ENCODE results near the gene COX7C.

COX7C gene

DNA sequence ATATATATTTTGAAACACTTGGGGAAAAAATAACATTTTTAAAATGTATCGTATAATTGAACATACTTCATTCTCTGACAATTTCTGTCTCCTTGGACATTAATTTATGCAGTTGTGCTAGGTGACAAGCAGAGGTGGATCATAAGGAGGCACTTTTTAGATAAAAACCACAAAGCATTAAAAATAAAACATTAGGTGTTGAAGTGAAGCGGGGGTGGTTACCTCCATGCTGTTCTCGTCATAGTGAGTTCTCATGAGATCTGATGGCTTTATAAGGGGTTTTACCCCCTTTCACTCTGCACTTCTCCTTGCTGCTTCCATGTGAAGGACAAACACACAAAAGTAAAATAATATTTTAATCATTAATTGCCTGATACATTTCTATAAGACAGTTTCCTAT is 11.9 kb upstream of the COX7C start:
- in situ Hi-C loops (cut with MboI; ENCODE audit: low pct_unique_long_range_greater_than_20kb, low sequenced_read_pairs, unreplicated experiment), result no loop called here
- TF ChIP-seq, protein P1, sequence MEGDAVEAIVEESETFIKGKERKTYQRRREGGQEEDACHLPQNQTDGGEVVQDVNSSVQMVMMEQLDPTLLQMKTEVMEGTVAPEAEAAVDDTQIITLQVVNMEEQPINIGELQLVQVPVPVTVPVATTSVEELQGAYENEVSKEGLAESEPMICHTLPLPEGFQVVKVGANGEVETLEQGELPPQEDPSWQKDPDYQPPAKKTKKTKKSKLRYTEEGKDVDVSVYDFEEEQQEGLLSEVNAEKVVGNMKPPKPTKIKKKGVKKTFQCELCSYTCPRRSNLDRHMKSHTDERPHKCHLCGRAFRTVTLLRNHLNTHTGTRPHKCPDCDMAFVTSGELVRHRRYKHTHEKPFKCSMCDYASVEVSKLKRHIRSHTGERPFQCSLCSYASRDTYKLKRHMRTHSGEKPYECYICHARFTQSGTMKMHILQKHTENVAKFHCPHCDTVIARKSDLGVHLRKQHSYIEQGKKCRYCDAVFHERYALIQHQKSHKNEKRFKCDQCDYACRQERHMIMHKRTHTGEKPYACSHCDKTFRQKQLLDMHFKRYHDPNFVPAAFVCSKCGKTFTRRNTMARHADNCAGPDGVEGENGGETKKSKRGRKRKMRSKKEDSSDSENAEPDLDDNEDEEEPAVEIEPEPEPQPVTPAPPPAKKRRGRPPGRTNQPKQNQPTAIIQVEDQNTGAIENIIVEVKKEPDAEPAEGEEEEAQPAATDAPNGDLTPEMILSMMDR (IDR thresholded peaks at IDR 0.05; ENCODE audit: extremely low read depth, insufficient read depth, missing control alignments), result no peak
- no peak for DNase-seq (ENCODE audit: low spot score)

GRCh38 chr5:86613455-86613854 is 4.3 kb upstream of the COX7C start:
- no peak for DNase-seq (ENCODE audit: low spot score)
- in situ Hi-C loops (cut with MboI; ENCODE audit: low pct_unique_long_range_greater_than_20kb, low sequenced_read_pairs, unreplicated experiment), result no loop called here
- TF ChIP-seq, protein P1 (IDR thresholded peaks at IDR 0.05; ENCODE audit: extremely low read depth, insufficient read depth, missing control alignments), result no peak

- in situ Hi-C loops (cut with MboI; ENCODE audit: low pct_unique_long_range_greater_than_20kb, low sequenced_read_pairs, unreplicated experiment), result no loop called here
- TF ChIP-seq, protein P1 (IDR thresholded peaks at IDR 0.05; ENCODE audit: extremely low read depth, insufficient read depth, missing control alignments), result no peak
- DNase-seq (ENCODE audit: low spot score), result no peak
Observed at GRCh38 chr5:86617309-86617755, 409 bp upstream of the COX7C start.

DNA sequence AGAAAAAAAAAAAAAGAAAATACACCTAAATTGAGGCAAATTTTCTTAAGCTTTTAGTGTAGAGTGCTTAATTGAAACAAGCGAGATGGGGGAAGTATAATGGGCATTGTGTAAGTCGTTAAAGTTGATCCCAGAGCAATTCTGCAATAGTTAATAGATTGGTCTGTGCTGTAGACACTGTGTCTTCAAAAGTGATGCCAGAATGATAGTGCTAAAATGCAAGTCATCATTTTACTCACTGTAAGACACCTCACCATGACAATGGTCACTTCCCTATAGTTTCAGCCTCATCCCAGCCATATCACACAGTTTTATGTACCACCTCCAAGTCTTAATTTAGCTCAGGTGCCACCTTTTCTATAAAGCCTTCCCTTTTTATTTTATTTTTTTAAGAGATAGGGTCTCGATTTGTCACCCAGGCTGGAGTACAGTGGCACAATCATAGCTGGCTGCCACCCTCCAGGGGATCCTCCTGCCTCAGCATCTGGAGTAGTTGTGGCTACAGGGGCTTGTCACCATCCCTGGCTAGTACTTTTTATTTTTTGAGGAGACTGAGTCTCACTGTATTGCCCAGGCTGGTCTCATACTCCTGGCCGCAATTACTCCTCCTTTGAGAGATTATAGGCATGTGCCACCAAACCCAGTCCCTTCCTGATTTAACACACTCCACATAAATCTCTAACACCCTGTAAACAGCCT is 6.2 kb downstream of the COX7C start:
- in situ Hi-C loops (cut with MboI; ENCODE audit: low pct_unique_long_range_greater_than_20kb, low sequenced_read_pairs, unreplicated experiment), result no loop called here
- no peak for DNase-seq (ENCODE audit: low spot score)
- TF ChIP-seq, protein P1 (IDR thresholded peaks at IDR 0.05; ENCODE audit: extremely low read depth, insufficient read depth, missing control alignments), result no peak

DNA sequence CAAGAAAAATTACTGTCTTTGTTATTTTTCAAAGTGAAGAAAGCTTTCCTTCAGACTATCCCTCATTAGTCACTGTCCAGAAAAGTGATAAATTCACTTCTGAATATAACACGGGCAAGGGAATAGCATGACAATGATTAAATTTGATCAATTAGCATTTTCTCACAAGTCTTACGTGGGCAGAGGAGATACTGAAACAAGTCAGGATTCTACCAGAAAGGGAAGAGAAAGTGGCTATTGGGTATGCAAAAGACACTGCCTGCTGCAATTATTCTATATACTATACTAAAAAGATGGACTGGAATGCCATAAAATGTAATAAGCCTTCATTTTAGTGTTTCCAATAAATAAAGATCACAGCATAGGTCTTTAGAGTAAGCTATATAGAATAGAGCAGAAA is 7.4 kb downstream of the COX7C start:
- no peak for DNase-seq (ENCODE audit: low spot score)

GRCh38 chr5:86626149-86626548 is 8.4 kb downstream of the COX7C start:
- no peak for DNase-seq (ENCODE audit: low spot score)
- in situ Hi-C loops (cut with MboI; ENCODE audit: low pct_unique_long_range_greater_than_20kb, low sequenced_read_pairs, unreplicated experiment), result no loop called here
- TF ChIP-seq, protein P1 (IDR thresholded peaks at IDR 0.05; ENCODE audit: extremely low read depth, insufficient read depth, missing control alignments), result no peak

More for the DNA sequence above, 7.4 kb downstream of the COX7C start:
- TF ChIP-seq, protein P1 (IDR thresholded peaks at IDR 0.05; ENCODE audit: extremely low read depth, insufficient read depth, missing control alignments), result no peak
- in situ Hi-C loops (cut with MboI; ENCODE audit: low pct_unique_long_range_greater_than_20kb, low sequenced_read_pairs, unreplicated experiment), result no loop called here
